Uterus (tissue), 2 donors: Measurements from ENCODE around the gene PAMR1.

Source experiments
- CTCF ChIP-seq, 4 experiments: fragments of 200-600 bp in 2 of 4; fragments of 450-650 bp in 2 of 4; sonication (generic) in 2 of 4; IDR thresholded peaks; one replicate each; pipeline ENCODE4 v1.5.1; 2016 to 2019; ENCODE audit warnings: antibody characterized with exemption in 4 of 4, mild to moderate bottlenecking in 2 of 4, moderate library complexity in 1 of 4
- POLR2A ChIP-seq, 2 donors: fragments of 450-650 bp; IDR thresholded peaks; one replicate each; pipeline ENCODE4 v1.6.1; 2016; ENCODE audit warnings: antibody characterized with exemption in 2 of 2, mild to moderate bottlenecking in 1 of 2, moderate library complexity in 1 of 2

- TF ChIP-seq CTCF (IDR thresholded peaks at IDR 0.05) (no peak), POLR2A (IDR thresholded peaks at IDR 0.05) (no peak)
Observed at GRCh38 chr11:35486934-35487333, 38.5 kb downstream of the PAMR1 start.
